Sigmoid colon (tissue), 3 donors: ENCODE results near the gene RD3L.

Experiments
- POLR2A ChIP-seq, 2 donors: fragments of 450-650 bp; IDR thresholded peaks; one replicate each; pipeline ENCODE4 v1.6.1; 2016; ENCODE audit warnings: antibody characterized with exemption in 2 of 2, mild to moderate bottlenecking in 2 of 2, moderate library complexity in 2 of 2
- TF ChIP-seq, protein P1 (sequence below), 4 experiments: fragments of 450-650 bp in 3 of 4; fragments of 200-600 bp in 1 of 4; IDR thresholded peaks; one replicate each; pipeline ENCODE4 v1.5.1; 2016 to 2019; ENCODE audit warnings: antibody characterized with exemption in 4 of 4, mild to moderate bottlenecking in 3 of 4, moderate library complexity in 2 of 4

DNA sequence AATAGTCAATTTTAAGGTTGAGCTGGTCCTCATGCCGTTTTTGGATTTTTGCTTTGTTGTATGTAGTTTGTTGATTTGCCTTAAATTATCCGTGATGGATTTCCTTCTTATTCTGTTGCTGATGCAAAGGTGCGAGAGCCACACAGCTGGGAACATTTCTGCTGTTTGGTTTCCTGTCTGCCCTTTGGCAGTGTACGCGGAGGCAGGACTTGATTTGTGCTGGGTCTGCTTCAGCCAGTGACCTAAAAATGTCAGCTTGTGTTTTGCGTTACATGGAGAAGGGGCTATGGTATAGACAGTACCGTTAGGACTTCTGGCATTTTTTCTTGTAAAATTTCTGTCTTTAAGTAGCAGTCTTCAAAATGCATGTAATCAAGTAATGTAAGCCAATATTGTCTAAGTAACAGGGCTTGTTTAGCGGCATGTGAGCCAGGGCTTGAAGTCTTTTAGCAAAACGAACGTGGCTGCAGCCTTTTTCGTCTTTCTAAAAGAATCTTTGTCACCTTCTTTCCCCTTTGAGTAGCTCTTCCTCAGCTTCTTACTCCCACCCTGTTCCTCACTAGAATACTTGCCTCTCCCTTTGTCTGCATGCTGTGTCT, 18.2 kb upstream of the RD3L start:
- TF ChIP-seq, protein P1, sequence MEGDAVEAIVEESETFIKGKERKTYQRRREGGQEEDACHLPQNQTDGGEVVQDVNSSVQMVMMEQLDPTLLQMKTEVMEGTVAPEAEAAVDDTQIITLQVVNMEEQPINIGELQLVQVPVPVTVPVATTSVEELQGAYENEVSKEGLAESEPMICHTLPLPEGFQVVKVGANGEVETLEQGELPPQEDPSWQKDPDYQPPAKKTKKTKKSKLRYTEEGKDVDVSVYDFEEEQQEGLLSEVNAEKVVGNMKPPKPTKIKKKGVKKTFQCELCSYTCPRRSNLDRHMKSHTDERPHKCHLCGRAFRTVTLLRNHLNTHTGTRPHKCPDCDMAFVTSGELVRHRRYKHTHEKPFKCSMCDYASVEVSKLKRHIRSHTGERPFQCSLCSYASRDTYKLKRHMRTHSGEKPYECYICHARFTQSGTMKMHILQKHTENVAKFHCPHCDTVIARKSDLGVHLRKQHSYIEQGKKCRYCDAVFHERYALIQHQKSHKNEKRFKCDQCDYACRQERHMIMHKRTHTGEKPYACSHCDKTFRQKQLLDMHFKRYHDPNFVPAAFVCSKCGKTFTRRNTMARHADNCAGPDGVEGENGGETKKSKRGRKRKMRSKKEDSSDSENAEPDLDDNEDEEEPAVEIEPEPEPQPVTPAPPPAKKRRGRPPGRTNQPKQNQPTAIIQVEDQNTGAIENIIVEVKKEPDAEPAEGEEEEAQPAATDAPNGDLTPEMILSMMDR (IDR thresholded peaks at IDR 0.05): no peak
- TF ChIP-seq POLR2A (IDR thresholded peaks at IDR 0.05): no peak
